Mucosa of stomach (tissue), 1 donor: Measurements from ENCODE around the gene TRIM59.
"Not testable (repeated sequence)": the region's sequence is repeated elsewhere in the genome, so short reads cannot be mapped to it uniquely, and the experiment has no call there.

ENCODE experiments used
- H3K27me3 ChIP-seq: one replicate; pipeline ENCODE4 v1.7.0; 2013; ENCODE audit warnings: mild to moderate bottlenecking, low read length; ENCODE audit not compliant: control insufficient read depth, insufficient read depth
- H3K36me3 ChIP-seq: one replicate; pipeline ENCODE4 v1.7.0; 2013; ENCODE audit warnings: low read length; ENCODE audit not compliant: control insufficient read depth, insufficient read depth
- H3K4me1 ChIP-seq: one replicate; pipeline ENCODE4 v1.7.0; 2013; ENCODE audit warnings: mild to moderate bottlenecking, low read length; ENCODE audit not compliant: control insufficient read depth, insufficient read depth
- H3K4me3 ChIP-seq: one replicate; pipeline ENCODE4 v1.7.0; 2013; ENCODE audit warnings: low read length
- H3K9ac ChIP-seq: one replicate; pipeline ENCODE4 v1.7.0; 2013; ENCODE audit warnings: mild to moderate bottlenecking, low read length, moderate library complexity
- H3K9me3 ChIP-seq: one replicate; pipeline ENCODE4 v1.7.0; 2013; ENCODE audit warnings: mild to moderate bottlenecking, low read length, moderate library complexity; ENCODE audit not compliant: control insufficient read depth
- donor health status: Pancreatic carcinoma.

The TRIM59 gene

DNA sequence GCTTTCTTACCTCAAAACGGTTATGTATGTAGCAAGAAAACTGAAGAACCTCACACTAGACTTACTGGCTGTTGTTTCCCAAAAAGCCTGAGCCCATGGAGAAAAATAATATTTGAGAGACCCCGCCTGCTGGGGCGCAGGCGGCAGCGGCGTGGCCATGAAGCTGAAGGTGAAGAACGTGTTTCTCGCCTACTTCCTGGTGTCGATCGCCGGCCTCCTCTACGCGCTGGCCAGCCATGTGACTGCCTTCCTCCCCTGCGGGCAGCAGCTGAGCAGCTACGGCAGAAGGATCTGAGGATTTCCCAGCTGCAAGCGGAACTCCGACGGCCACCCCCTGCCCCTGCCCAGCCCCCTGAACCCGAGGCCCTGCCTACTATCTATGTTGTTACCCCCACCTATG lies 2.7 kb upstream of the TRIM59 start:
- not testable (repeated sequence) for H3K4me1 ChIP-seq, H3K36me3 ChIP-seq, H3K9me3 ChIP-seq, H3K27me3 ChIP-seq, H3K4me3 ChIP-seq, H3K9ac ChIP-seq

DNA sequence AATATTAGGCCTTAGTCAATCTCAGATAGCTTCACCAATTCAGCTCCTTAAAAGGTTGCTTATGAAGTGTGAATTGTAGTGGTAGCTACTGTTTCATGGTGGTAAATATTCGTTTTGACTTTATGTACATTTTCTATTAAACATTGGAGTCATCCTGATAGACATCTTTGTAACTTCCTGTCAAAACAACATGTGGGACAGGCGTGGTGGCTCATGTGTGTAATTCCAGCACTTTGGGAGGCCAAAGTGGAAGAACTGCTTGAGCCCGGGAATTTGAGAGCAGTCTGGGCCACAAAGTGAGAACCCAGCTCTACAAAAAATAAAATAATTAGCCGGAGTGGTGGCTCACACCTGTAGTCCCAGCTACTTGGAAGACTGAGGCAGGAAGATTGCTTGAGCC lies 2.0 kb upstream of the TRIM59 start:
- H3K9ac ChIP-seq = no peak overlapping the region
- no peaks in the 10 kb centered on the region for H3K36me3 ChIP-seq
- no peak overlapping the region for H3K4me3 ChIP-seq
- peaks cover 6% of the 10 kb centered on the region for H3K4me1 ChIP-seq
- no peaks in the 10 kb centered on the region for H3K27me3 ChIP-seq
- H3K9me3 ChIP-seq = no peaks in the 10 kb centered on the region

DNA sequence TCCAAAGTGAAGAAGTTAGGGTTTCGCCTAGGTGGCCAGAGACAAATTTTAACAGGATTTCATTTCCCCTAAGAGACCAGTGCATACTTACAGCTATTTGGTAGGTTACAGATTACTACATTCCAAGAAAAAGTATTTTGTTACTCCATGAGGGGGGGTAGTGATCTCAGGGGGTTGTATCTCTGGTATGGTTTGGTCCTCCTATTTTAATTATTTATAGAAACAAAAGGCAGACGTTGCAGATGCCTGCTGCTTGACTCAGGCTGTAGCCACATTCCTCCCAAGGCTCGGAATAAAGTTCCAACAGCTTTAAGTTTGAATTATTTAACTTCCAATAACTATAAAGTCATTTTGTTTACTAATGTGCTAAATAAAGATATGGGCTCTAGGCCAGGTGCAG lies 1.3 kb upstream of the TRIM59 start:
- Histone ChIP-seq H3K4me1 (peaks cover 6% of the 10 kb centered on the region), H3K4me3 (no peak overlapping the region), H3K27me3 (no peaks in the 10 kb centered on the region), H3K9ac (no peak overlapping the region), H3K9me3 (no peaks in the 10 kb centered on the region), H3K36me3 (no peaks in the 10 kb centered on the region)

DNA sequence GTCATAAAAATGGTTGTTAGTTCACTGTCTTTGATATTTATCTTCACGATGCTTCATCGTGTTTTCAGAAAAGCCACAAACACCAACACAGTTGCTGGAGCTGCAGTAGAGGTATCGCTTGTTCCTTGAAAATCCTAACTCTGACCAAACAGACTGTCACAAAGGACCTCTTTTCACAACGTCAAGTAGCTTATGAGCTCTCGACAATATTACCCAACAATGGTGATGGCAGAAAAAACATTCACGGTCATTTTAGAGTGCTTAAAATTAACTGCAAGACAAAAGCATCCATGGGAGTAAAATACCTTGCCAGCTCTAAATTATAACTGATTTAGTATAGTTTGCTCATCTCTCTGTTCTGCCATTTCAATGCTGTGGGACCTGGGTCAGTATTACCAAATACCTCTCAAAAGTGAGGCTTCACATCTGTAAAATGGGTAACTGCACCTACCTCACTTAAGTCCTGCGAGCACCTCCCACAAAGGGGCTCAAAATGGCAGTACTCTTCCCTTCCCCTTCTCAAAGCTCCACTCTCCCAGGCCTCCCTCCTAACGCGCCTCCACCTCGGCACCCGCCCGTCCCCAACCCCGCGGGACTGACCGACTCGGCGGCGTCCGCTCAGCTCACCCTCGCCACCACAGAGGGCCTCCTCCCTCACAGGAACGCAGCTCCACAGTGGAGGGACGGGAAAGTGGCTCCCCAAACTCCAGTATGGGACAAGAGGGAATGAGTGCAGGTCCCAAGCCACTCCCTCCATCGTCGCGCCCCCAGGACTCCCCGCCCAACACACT lies 546 bp downstream of the TRIM59 start:
- Histone ChIP-seq H3K27me3 (no peaks in the 10 kb centered on the region), H3K4me3 (peak overlapping the region; percentile 82), H3K4me1 (peaks cover 6% of the 10 kb centered on the region), H3K9ac (peak overlapping the region; percentile 75), H3K36me3 (no peaks in the 10 kb centered on the region), H3K9me3 (no peaks in the 10 kb centered on the region)

DNA sequence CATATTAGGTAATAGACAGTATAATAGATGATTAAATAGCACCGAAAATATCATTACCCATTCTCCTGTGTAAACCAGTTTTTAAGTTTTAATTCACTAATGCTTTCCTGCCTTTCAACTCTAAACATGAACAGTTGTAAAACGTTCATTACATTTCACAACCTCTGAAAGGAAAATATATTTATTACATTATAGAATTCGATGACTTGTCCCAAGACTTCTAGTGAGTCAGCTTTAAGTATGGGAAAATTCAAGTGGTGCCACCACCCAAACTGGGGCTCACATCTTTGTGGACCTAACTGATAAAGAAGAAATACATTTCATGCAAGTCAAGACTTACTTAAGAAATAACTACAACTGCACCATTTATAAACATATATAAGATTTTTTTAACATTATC lies 2.0 kb downstream of the TRIM59 start:
- H3K27me3 ChIP-seq = no peaks in the 10 kb centered on the region
- H3K9ac ChIP-seq = no peak overlapping the region
- no peak overlapping the region for H3K4me3 ChIP-seq
- peaks cover 6% of the 10 kb centered on the region for H3K4me1 ChIP-seq
- no peaks in the 10 kb centered on the region for H3K36me3 ChIP-seq
- H3K9me3 ChIP-seq = no peaks in the 10 kb centered on the region

DNA sequence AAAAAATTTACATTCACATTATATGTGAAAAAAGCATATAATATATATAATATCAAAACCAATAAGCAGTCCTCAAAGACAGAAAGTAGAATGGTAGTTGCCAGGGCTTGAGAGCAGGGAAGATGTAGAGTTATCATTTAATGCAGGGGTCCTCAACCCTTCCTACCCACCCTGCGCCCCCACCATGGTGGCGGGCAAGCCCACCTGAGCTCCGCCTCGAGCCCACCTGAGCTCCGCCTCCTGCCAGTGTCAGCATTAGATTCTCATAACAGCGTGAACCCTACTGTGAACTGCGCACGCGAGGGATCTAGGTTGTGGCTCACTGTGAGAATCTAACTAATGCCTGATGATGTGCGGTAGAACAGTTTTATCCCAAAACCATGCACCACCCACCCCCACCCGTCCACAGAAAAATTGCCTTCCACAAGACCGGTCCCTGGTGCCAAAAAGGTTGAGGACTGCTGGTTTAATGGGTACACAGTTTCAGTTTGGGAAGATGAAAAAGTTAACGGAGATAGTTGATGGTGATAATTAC lies 3.0 kb downstream of the TRIM59 start:
- no peaks in the 10 kb centered on the region for H3K9me3 ChIP-seq
- H3K4me1 ChIP-seq = peaks cover 6% of the 10 kb centered on the region
- H3K36me3 ChIP-seq = no peaks in the 10 kb centered on the region
- no peak overlapping the region for H3K4me3 ChIP-seq
- no peaks in the 10 kb centered on the region for H3K27me3 ChIP-seq
- no peak overlapping the region for H3K9ac ChIP-seq

DNA sequence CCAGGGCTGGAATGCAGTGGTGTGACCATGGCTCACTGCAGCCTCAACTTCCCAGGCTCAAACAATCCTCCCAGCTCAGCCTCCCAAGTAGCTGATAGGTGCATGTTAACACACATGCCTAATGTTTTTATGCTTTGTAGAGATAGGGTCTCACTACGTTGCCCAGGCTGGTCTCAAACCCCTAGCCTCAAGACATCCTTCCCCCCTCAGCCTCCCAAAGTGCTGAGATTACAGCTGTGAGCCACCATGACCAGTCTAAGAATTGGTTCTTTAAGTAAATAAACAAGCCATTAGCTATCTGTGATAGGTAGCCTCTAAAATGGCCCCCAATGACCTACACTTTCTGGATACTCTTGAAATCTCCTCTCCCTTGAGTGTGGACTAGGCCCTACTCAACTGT lies 3.7 kb downstream of the TRIM59 start:
- Histone ChIP-seq H3K9ac (no peak overlapping the region), H3K36me3 (no peaks in the 10 kb centered on the region), H3K4me1 (peaks cover 6% of the 10 kb centered on the region), H3K9me3 (no peaks in the 10 kb centered on the region), H3K27me3 (no peaks in the 10 kb centered on the region), H3K4me3 (no peak overlapping the region)

DNA sequence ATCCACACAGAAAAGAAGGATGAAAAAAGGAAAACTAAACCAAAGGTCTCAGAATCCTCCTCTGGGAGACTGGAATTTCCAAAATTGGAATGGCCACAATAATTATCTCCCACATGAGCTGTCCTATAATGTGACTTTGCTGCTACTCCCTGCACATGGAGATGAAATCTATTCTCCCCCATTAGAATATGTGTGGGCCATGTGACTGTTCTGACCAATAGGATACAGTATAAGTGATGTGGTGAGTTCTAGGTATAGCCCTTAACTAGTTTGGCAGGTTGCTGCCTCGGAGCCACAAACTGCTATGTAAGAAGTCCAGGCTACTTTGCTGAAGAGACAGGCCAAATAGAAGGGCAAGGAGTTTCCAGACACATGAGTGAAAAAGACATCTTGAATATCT lies 5.2 kb downstream of the TRIM59 start:
- no peaks in the 10 kb centered on the region for H3K4me1 ChIP-seq
- no peaks in the 10 kb centered on the region for H3K27me3 ChIP-seq
- no peak overlapping the region for H3K9ac ChIP-seq
- H3K36me3 ChIP-seq = no peaks in the 10 kb centered on the region
- no peak overlapping the region for H3K4me3 ChIP-seq
- H3K9me3 ChIP-seq = no peaks in the 10 kb centered on the region

DNA sequence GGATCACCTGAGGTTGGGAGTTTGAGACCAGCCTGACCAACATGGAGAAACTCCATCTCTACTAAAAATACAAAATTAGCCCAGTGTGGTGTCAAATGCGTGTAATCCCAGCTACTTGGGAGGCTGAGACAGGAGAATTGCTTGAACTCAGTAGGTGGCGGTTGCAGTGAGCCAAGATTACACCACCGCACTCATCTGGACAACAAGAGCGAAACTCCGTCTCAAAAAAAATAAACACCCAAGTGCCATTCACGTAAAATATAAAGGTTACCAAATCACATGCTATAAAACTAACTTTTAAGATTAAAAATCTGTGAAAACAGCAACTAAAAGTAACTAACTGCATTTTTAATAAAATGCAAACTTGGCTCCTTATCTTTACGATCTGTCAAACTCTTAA lies 8.9 kb downstream of the TRIM59 start:
- H3K9me3 ChIP-seq = no peaks in the 10 kb centered on the region
- no peak overlapping the region for H3K9ac ChIP-seq
- H3K36me3 ChIP-seq = no peaks in the 10 kb centered on the region
- H3K4me1 ChIP-seq = no peaks in the 10 kb centered on the region
- H3K4me3 ChIP-seq = no peak overlapping the region
- no peaks in the 10 kb centered on the region for H3K27me3 ChIP-seq

DNA sequence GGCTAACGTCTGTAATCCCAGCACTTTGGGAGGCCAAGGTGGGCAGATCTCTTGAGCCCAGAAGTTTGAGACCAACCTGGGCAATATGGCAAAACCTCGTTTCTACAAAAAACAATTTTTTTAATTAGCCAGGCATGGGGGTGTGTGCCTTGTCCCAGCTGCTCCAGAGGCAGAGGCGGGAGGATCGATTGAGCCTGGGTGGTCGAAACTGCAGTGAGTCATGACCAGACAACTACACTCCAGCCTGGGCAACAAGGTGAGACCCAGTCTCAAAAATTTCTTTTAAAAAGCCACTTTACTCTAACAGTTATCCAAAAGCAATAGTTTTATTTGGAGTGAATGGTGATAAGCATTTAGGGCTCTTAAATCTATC lies 12.5 kb downstream of the TRIM59 start:
- Histone ChIP-seq H3K4me3 (no peak overlapping the region), H3K4me1 (no peaks in the 10 kb centered on the region), H3K9me3 (no peaks in the 10 kb centered on the region), H3K9ac (no peak overlapping the region), H3K27me3 (no peaks in the 10 kb centered on the region), H3K36me3 (no peaks in the 10 kb centered on the region)

DNA sequence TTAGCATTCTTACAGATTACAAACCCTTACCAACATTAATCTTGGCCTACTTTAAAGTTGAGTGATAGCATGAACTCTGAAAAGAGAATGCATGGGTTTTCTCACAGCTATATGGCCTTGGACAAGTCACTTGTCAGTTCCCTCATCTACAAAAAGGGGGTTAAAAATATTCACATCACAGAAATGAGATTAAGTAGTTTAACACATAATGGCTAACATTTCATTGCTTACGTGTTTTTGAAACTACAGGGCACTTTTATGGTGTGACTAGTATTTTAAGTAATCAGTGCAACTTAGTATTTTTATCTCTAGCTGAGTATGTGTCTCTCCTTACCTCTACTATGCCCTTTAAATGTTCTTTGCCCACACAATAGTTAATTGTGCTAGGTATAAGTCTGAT lies 13.8 kb downstream of the TRIM59 start:
- Histone ChIP-seq H3K9ac (no peak overlapping the region), H3K27me3 (no peaks in the 10 kb centered on the region), H3K36me3 (peaks cover 4% of the 10 kb centered on the region), H3K4me1 (no peaks in the 10 kb centered on the region), H3K4me3 (no peak overlapping the region), H3K9me3 (no peaks in the 10 kb centered on the region)

DNA sequence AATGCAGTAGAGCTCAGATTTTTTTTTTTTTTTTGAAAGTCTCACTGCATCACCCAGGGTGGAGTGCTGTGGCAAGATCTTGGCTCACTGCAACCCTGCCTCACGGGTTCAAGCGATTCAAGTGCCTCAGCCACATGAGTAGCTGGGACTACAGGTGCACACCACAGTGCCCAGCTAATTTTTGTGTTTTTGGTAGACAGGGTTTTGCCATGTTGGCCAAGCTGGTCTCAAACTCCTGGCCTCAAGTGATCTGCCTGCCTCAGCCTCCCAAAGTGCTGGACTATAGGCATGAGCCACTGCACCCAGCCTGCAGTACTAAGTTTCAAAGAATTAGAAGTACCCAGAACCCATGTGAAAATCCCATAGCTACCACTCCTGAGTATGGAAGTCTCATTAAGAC lies 14.5 kb downstream of the TRIM59 start:
- H3K36me3 ChIP-seq = peaks cover 4% of the 10 kb centered on the region
- no peak overlapping the region for H3K4me3 ChIP-seq
- H3K27me3 ChIP-seq = no peaks in the 10 kb centered on the region
- H3K9ac ChIP-seq = no peak overlapping the region
- H3K9me3 ChIP-seq = no peaks in the 10 kb centered on the region
- no peaks in the 10 kb centered on the region for H3K4me1 ChIP-seq

DNA sequence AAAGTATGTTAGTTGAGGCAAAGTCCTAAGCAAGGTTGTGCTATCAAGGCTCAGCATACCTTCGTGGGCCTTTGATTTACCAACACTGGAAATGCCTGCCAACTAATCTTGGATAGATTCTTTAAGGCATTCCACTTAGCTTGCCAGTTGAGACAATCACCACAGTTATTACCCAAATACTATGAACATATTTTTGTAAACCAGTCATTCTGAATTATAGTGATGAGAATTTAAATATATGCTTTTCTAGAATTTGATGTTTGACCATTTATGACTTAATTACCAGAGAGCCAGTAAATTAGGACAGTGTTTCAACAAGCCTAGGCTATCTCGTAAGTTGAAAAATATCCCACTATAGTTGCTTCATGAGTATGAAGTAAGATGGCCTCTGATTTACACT lies 15.5 kb downstream of the TRIM59 start:
- no peaks in the 10 kb centered on the region for H3K4me1 ChIP-seq
- H3K36me3 ChIP-seq = peaks cover 4% of the 10 kb centered on the region
- no peak overlapping the region for H3K4me3 ChIP-seq
- no peak overlapping the region for H3K9ac ChIP-seq
- H3K9me3 ChIP-seq = no peaks in the 10 kb centered on the region
- no peaks in the 10 kb centered on the region for H3K27me3 ChIP-seq
